ENCODE data around the gene RLBP1. TPM values are rescaled to one million over a fixed set of nuclear protein-coding genes. Genes with fewer than 3 reads are reported as not detected.

The RLBP1 gene
- total RNA-seq, 1 experiment from 2014 or later, result not detected

GRCh38 chr15:89168316-89168833 is 53.0 kb downstream of the RLBP1 start:
- Histone ChIP-seq H3K9me2 (replicated peaks; ENCODE audit: low read length) (no peaks in the 10 kb centered on the region), H3K27me3 (ENCODE audit: low read length) (no peaks in the 10 kb centered on the region), H3K4me2 (ENCODE audit: low read length) (peak overlapping the region; percentile 82), H3K36me3 (ENCODE audit: low read depth, low read length) (no peaks in the 10 kb centered on the region), H3F3A (ENCODE audit: low read length, unreplicated experiment) (peaks cover 19% of the 10 kb centered on the region), H3K27ac (ENCODE audit: low read length) (peak overlapping the region; percentile 98), H3K79me2 (ENCODE audit: low read length) (no peaks in the 10 kb centered on the region), H3K4me1 (ENCODE audit: insufficient read depth, low read length) (peaks cover 41% of the 10 kb centered on the region), H2AFZ (ENCODE audit: low read length) (no peak overlapping the region), H4K20me1 (ENCODE audit: low read length) (no peaks in the 10 kb centered on the region), H3K9me3 (ENCODE audit: low read length) (no peaks in the 10 kb centered on the region), H3K4me3 (ENCODE audit: low read length) (peak overlapping the region; percentile 22; the same call in 1 of the 2 replicates), H3K9ac (ENCODE audit: low read length) (peak overlapping the region; percentile 73)
- ChIA-PET CTCF (interaction anchor here (1.0 kb wide), 1 partner anchor 10 kb away, joined by 3 read pairs; no protein-coding TSS in a partner anchor), POLR2A (ENCODE audit: unreplicated experiment) (interaction anchor here (1.1 to 2.3 kb wide), 2 partner anchors 53 to 80 kb away, joined by 7 to 11 read pairs; partner anchors contain the start of gene ABHD2)
- TF ChIP-seq CTCF (conservative IDR thresholded peaks at IDR 0.05; ENCODE audit: low read depth, low read length) (no peak), EZH2phosphoT487 (IDR thresholded peaks at IDR 0.05; ENCODE audit: borderline replicate concordance, low read length) (no peak), EZH2 (IDR thresholded peaks at IDR 0.05; ENCODE audit: low read length, unreplicated experiment) (no peak)
- no peak for DNase-seq
- intact Hi-C loops (cut with micrococcal nuclease), result loop anchor here (2.0 kb wide), 1 partner anchor 78 kb away; no protein-coding TSS in a partner anchor
- ATAC-seq, result no peak
- BruUV-seq (replicated peaks), result no TSS peak

- peak; percentile 93 for DNase-seq
- POLR2A ChIA-PET (ENCODE audit: unreplicated experiment), result interaction anchor here (0.7 to 2.3 kb wide), 4 partner anchors 46 to 511 kb away, joined by 3 to 11 read pairs (median 5); partner anchors contain the start of gene ABHD2
- Histone ChIP-seq H3K79me2 (ENCODE audit: low read length) (no peaks in the 10 kb centered on the region), H3K4me2 (ENCODE audit: low read length) (peak overlapping the region; percentile 82), H2AFZ (ENCODE audit: low read length) (peak overlapping the region; percentile 34), H3K27ac (ENCODE audit: low read length) (peak overlapping the region; percentile 98), H3K4me3 (ENCODE audit: low read length) (peak overlapping the region; percentile 55), H3K9ac (ENCODE audit: low read length) (peak overlapping the region; percentile 73), H3K9me3 (ENCODE audit: low read length) (no peaks in the 10 kb centered on the region), H3K9me2 (replicated peaks; ENCODE audit: low read length) (no peaks in the 10 kb centered on the region), H3K36me3 (ENCODE audit: low read depth, low read length) (no peaks in the 10 kb centered on the region), H4K20me1 (ENCODE audit: low read length) (no peaks in the 10 kb centered on the region), H3K27me3 (ENCODE audit: low read length) (no peaks in the 10 kb centered on the region), H3K4me1 (ENCODE audit: insufficient read depth, low read length) (peaks cover 41% of the 10 kb centered on the region), H3F3A (ENCODE audit: low read length, unreplicated experiment) (peaks cover 19% of the 10 kb centered on the region)
- BruUV-seq (replicated peaks), result no TSS peak
- intact Hi-C loops (cut with micrococcal nuclease), result loop anchor here (2.0 kb wide), 2 partner anchors 39 to 77 kb away; no protein-coding TSS in a partner anchor
- ATAC-seq, result peak; percentile 84
- TF ChIP-seq CTCF (conservative IDR thresholded peaks at IDR 0.05; ENCODE audit: low read depth, low read length) (no peak), EZH2phosphoT487 (IDR thresholded peaks at IDR 0.05; ENCODE audit: borderline replicate concordance, low read length) (no peak), EZH2 (IDR thresholded peaks at IDR 0.05; ENCODE audit: low read length, unreplicated experiment) (no peak)
- CTCF ChIA-PET, result interaction anchor here (1.0 kb wide), 2 partner anchors 10 to 80 kb away, joined by 3 read pairs; no protein-coding TSS in a partner anchor
Observed at GRCh38 chr15:89167267-89168176, 53.9 kb downstream of the RLBP1 start.
